GM18499 (cell line): Measurements from ENCODE around the gene MTHFD1L.

Source experiments
- ATAC-seq: cut with Tn5 transposase; IDR thresholded peaks from one replicate; pipeline ENCODE4 v1.9.1; 2021; ENCODE audit warnings: moderate number of reproducible peaks; ENCODE audit not compliant: insufficient read depth, unreplicated experiment

The MTHFD1L gene

GRCh38 chr6:151060096-151060765 lies 194.7 kb downstream of the MTHFD1L start:
- no peak for ATAC-seq

- ATAC-seq: no peak
Measured at GRCh38 chr6:151060766-151061531, 195.4 kb downstream of the MTHFD1L start.

- ATAC-seq: no peak
Measured at GRCh38 chr6:151063352-151063751, 197.8 kb downstream of the MTHFD1L start.

DNA sequence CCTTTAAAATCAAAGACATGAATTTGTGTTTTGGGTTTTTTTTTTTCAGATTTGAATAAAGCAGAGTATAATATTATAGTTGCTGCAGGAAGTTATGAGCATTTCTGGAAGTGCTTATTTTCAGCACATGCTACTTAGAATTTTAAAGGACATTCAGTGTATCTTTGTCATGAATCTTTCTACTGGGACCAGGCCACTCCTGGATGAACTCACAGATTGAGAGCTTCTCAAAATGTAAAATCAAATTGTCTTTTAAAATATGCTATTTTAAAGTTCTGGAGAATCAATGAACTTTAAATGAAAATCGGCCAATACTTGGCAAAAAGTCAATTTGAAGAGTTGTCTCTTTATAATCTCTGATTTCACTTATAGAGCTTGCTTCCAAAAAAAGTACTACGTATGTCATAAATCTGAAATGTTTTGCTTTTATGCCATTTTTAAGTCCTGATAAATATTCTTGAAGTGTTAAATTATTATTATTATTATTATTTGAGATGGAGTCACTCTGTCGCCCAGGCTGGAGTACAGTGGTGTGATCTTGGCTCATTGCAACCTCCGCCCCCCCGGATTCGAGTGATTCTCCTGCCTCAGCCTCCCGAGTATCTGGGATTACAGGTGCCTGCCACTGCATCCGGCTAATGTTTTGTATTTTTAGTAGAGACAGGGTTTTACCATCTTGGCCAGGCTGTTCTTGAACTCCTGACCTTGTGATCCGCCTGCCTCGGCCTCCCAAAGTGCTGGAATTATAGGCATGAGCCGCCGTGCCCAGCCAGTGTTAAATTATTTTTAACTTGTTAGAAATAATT lies 198.5 kb downstream of the MTHFD1L start:
- ATAC-seq: no peak

GRCh38 chr6:151065027-151065815 lies 199.7 kb downstream of the MTHFD1L start:
- no peak for ATAC-seq

DNA sequence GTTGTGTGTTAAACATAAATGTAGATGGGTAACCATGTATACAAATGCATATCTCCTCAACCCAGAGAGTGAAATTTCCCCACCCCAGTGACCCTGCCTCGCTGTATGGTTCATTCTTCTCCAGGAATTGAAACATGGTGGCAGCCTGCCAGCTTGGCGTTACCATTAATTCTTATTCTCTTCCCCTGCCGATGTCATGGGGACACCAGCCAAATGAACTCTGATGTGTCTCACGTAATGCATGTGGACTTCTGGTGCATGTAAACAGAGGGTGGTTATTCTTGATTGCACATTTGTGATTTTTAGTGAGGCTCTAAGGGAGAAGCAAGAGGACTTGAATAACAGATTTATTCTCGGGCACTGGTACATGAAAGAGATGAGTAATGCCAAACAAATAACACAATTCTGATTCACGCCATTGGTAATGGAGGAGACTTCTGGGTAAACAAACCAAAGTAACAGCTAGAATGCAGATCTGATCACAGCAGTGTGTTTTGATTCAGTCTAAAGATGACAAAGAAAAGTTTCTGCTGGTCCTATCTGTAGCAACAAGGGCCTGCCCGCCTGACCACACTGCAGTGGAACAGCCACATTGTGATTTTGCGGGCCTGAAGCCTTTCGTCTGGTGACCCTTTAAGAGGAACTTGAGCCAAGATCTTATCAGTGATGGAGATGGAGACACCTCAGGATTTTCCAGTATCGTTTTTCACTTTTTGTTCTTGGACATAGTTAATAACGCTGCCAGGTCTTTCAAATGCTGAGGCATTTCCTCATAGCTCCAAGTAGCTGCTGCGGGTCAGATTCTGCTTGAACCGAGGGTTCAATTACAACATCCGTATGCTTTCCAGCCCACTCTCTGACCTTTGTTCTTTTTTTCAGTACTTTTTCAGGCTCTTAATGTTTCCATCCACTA lies 202.4 kb downstream of the MTHFD1L start:
- ATAC-seq: no peak

DNA sequence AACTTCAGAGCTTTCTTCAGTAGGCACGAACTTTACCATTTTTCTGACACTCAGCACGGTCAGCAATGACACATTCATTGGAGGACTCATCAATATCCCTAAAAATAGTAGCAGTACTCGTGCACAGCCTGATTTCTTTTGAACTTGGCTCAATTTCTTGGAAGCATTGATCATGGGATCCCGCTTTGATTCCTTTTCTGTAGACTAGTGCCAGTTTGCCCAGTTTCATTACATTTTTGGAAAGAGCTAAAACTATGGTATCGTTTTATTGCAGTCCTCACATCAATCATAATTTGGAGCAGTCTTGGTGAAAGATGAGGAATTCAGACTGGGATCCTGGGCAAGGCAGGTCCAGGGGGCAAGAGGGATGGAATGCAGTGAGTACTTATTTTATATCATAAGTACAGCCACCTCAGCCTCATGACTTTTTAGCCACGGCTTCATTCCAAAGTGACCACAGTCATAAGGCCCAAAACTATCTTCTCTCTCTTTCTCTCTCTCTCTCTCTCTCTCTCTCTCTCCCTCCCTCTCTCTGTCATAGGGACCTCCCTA lies 203.3 kb downstream of the MTHFD1L start:
- ATAC-seq: no peak

GRCh38 chr6:151069641-151070040 lies 204.1 kb downstream of the MTHFD1L start:
- ATAC-seq: no peak

GRCh38 chr6:151070631-151071051 lies 205.1 kb downstream of the MTHFD1L start:
- no peak for ATAC-seq

DNA sequence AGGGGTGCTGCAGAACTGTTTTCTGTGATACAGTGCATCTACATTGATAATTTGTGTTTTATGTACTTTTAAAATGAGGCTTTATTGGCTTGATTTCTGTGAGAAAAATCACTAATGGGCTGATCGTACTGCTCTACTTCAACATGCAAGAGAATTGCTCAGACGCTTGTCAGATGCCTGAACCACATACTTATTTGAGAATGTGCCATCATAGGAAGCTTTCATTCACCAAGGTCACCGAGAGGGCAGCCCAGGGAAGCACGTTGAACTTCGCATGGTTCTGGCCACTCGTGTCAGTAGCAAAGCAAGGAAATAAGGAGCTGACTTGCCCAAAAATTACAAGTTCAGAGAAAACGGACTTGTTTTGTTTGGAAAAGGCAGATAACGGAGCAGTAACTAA lies 205.8 kb downstream of the MTHFD1L start:
- ATAC-seq: no peak

DNA sequence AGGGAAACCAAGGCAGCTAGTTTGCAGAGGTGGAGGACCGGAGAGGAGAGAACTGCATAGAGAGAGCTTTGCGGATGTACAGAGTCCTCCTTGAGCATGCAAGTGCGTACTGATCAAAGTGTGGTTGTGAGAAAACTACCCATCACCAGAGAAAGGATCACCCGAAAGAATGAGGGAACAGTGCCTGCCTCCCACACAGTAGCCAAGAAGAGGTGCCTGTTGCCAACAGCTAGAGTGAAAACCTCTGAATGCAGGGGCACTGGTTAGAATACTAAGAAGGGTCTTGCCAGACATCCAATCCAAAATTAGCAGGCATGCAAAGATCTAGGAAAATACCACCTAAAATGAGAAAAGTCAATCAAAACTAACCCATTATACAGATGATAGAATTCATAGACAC lies 207.6 kb downstream of the MTHFD1L start:
- no peak for ATAC-seq

GRCh38 chr6:151073701-151074100 lies 208.2 kb downstream of the MTHFD1L start:
- ATAC-seq: no peak

GRCh38 chr6:151075005-151075404 lies 209.5 kb downstream of the MTHFD1L start:
- ATAC-seq: no peak

GRCh38 chr6:151075527-151075926 lies 210.0 kb downstream of the MTHFD1L start:
- ATAC-seq: no peak

DNA sequence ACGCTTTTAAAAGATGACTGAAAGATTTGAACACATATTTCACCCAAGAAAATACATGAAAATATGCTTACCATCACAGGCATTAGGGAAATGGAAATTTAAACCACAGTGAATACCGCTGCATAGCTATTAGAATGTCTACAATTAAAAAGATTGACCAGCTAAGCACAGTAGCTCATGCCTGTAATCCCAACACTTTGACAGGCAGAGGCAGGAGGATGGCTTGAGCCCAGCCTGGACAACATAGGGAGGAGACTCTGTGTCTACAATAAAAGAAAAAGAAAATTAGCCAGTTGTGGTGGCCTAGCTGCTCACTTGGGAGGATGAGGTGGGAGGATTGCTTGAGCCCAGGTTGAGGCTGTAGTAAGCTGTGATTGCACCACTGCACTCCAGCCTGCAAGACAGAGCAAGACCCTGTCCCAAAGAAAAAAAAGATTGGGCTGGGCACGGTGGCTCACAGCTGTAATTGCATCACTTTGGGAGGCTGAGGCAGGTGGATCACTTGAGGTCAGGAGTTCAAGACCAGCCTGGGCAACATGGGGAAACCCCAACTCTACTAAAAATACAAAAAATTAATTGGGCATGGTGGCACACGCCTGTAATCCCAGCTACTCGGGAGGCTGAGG lies 210.5 kb downstream of the MTHFD1L start:
- ATAC-seq: no peak

DNA sequence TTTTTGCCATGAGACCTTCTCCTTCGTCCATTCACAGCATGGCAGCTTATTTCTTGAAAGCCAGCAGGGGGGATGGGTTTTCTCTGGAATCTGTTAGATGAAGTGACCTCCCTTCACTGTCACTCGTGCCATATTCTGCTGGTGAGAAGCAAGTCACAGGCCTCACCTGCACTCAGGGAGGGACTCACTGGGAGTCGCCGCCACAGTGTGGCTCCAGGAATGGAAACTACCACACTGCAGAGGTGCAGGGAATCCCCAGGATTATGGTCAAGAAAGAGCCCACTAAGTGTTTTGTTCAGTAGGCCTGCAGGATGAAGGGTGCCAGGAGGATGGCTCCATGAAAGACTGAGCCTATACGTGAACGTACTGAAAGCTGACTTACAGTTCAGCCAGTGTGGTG lies 213.2 kb downstream of the MTHFD1L start:
- ATAC-seq: no peak

DNA sequence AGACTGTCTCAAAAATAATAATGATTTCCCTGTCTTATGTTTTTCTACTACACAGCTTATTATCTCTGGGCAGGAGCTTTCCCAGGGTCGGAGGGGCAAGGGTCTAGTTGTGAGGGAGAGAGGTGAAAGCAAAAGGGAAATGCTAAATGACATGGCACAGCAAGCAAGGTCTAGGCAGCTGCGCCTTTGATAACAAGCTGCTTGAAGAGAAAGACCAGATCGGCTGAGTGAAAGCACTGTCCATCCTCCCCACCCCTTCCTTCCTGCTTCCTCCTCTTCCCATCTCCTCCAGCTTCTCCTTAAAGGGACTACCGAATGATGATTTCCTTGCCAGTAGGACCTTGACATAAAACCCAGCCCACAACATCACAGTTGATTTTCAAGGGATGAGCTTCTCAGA lies 216.2 kb downstream of the MTHFD1L start:
- ATAC-seq: no peak

- no peak for ATAC-seq
Measured at GRCh38 chr6:151082079-151082478, 216.6 kb downstream of the MTHFD1L start.

GRCh38 chr6:151084275-151084674 lies 218.8 kb downstream of the MTHFD1L start:
- ATAC-seq: no peak
